K562 (cell line): ENCODE results near the gene WNK1. TPM values are rescaled to one million over a fixed set of nuclear protein-coding genes. Genes with fewer than 3 reads are reported as not detected.

Experiments used
- CHD2 ChIP-seq: IDR thresholded peaks from 2 replicates; pipeline ENCODE4 v1.6.1; 2011; ENCODE audit warnings: low read depth, low read length
- GMEB1 ChIP-seq: fragments of 250-450 bp; sonication (Bioruptor Pico); IDR thresholded peaks from 2 replicates; pipeline ENCODE4 v1.4.0; 2020; ENCODE audit warnings: mild to moderate bottlenecking
- HNRNPH1 ChIP-seq: fragments of 200-400 bp; formaldehyde crosslinking; optimal IDR thresholded peaks from 2 replicates; pipeline ENCODE3; 2017; ENCODE audit warnings: low read depth, mild to moderate bottlenecking, low read length, moderate library complexity
- IRF1 ChIP-seq: sonication (generic); formaldehyde crosslinking; IDR thresholded peaks from 2 replicates; pipeline ENCODE4 v1.8.0; 2022; ENCODE audit warnings: missing genetic modification reagents, mild to moderate bottlenecking, borderline replicate concordance
- KDM5B ChIP-seq: fragments of 200-600 bp; sonication (generic); IDR thresholded peaks from 2 replicates; pipeline ENCODE4 v1.6.1; 2012; ENCODE audit warnings: low read depth, mild to moderate bottlenecking, moderate library complexity, low read length, control low read depth, inconsistent platforms; ENCODE audit not compliant: insufficient replicate concordance
- MAX ChIP-seq: sonication (generic); formaldehyde crosslinking; IDR thresholded peaks from 2 replicates; pipeline ENCODE4 v1.9.0; 2022; ENCODE audit warnings: mild to moderate bottlenecking, missing genetic modification reagents
- MTA1 ChIP-seq: fragments of 450-650 bp; IDR thresholded peaks from 2 replicates; pipeline ENCODE4 v1.6.1; 2017; ENCODE audit warnings: borderline replicate concordance
- MXI1 ChIP-seq: IDR thresholded peaks from 2 replicates; pipeline ENCODE4 v1.6.1; 2011; ENCODE audit warnings: low read depth, mild to moderate bottlenecking, improper control_type of control experiment, low read length
- MYC ChIP-seq, 2 experiments: fragments of 250-450 bp in 1 of 2; sonication (Bioruptor Pico) in 1 of 2; IDR thresholded peaks; 2 replicates each; pipeline versions ENCODE4 v1.5.1 to v1.6.1; 2012 to 2021; ENCODE audit warnings: low read depth in 2 of 2, borderline replicate concordance in 1 of 2, improper control_type of control experiment in 1 of 2, low read length in 1 of 2, mild to moderate bottlenecking in 1 of 2, moderate library complexity in 1 of 2
- NFXL1 ChIP-seq: fragments of 450-650 bp; formaldehyde crosslinking; IDR thresholded peaks from 2 replicates; pipeline ENCODE4 v1.4.0; 2021; ENCODE audit warnings: mild to moderate bottlenecking
- NR2C1 ChIP-seq, 2 experiments: fragments of 450-650 bp; IDR thresholded peaks; 2 replicates each; pipeline ENCODE4 v1.6.1; 2017; ENCODE audit warnings: mild to moderate bottlenecking in 2 of 2, antibody characterized with exemption in 1 of 2, inconsistent platforms in 1 of 2, missing compliant biosample characterization in 1 of 2, missing genetic modification characterization in 1 of 2
- NR2C2 ChIP-seq, 2 experiments: fragments of 200-800 bp in 1 of 2; sonication (Bioruptor generic) in 1 of 2; sonication (generic) in 1 of 2; formaldehyde crosslinking in 1 of 2; IDR thresholded peaks; 2 replicates each; pipeline versions ENCODE4 v1.6.1 to v1.8.0; 2016 to 2022; ENCODE audit warnings: mild to moderate bottlenecking in 1 of 2, missing compliant biosample characterization in 1 of 2, missing genetic modification characterization in 1 of 2, missing genetic modification reagents in 1 of 2
- RB1 ChIP-seq: fragments of 450-650 bp; IDR thresholded peaks from 2 replicates; pipeline ENCODE4 v1.6.1; 2017; ENCODE audit warnings: low read depth, mild to moderate bottlenecking
- RBM25 ChIP-seq: fragments of 200-400 bp; formaldehyde crosslinking; IDR thresholded peaks from 2 replicates; pipeline ENCODE4 v1.6.1; 2018; ENCODE audit warnings: low read length, low read depth, moderate library complexity; ENCODE audit not compliant: severe bottlenecking
- ZFPM2 ChIP-seq: fragments of 250-450 bp; sonication (Bioruptor Pico); IDR thresholded peaks from 2 replicates; pipeline ENCODE4 v1.5.1; 2022; ENCODE audit warnings: mild to moderate bottlenecking
- ZKSCAN1 ChIP-seq: fragments of 150-350 bp; IDR thresholded peaks from 2 replicates; pipeline ENCODE4 v1.6.1; 2016; ENCODE audit warnings: low read depth, low read length
- ZNF609 ChIP-seq: sonication (generic); formaldehyde crosslinking; IDR thresholded peaks from 2 replicates; pipeline ENCODE4 v1.8.1; 2023; ENCODE audit warnings: missing genetic modification reagents, mild to moderate bottlenecking, borderline replicate concordance
- polyA plus RNA-seq, 8 experiments: library from polyadenylated mRNA; depleted of rRNA in 4 of 8; stranded (reverse) in 5 of 8; unstranded in 3 of 8; fragments of >200 nt; fragmentation: Nextera tagmentation in 2 of 8; fragmentation: Illumina TruSeq in 1 of 8; extraction: Ambion mirVana in 2 of 8; extraction: Trizol in 1 of 8; gene quantifications; 2 replicates each; pipeline versions ENCODE4 v1.2.1 to v1.2.3, GENCODE V29; 2011 to 2014; ENCODE audit warnings: inconsistent platforms in 1 of 8, missing spikeins in 1 of 8
- total RNA-seq, 7 experiments: library from RNA; depleted of rRNA in 6 of 7; stranded (reverse); fragments of >200 nt in 6 of 7; fragmentation: Illumina TruSeq in 2 of 7; extraction: Trizol in 2 of 7; gene quantifications; 2 replicates each; pipeline versions ENCODE4 v1.2.1 to v1.2.3, GENCODE V29; 2011 to 2021; ENCODE audit warnings: low replicate concordance in 1 of 7

WNK1 gene
- total and polyA plus RNA-seq, 9 of the 15 experiments (the other 6 are each of a cell fraction or from before 2014, with no cell fraction given): 4.3 to 73.9 (median 31.0) TPM

- TF ChIP-seq NR2C2 (CRISPR knock-in tag; IDR thresholded peaks at IDR 0.05): no peak
- TF ChIP-seq NR2C2 (tag; IDR thresholded peaks at IDR 0.05): peak; percentile 54
- 0 out of 2 replicates have a peak, but pooled peaks have one; percentile 7 for TF ChIP-seq CHD2
- no peak for TF ChIP-seq RBM25
- TF ChIP-seq MXI1: no peak
- no peak; the same call in 1 of the 2 replicates for TF ChIP-seq MAX (CRISPR knock-in tag)
- peak; percentile 71 for TF ChIP-seq KDM5B
- peak; percentile 53; the same call in 1 of the 2 replicates for TF ChIP-seq RB1
- TF ChIP-seq NFXL1: no peak
- TF ChIP-seq MYC (IDR thresholded peaks at IDR 0.05; ENCODE audit: low read depth, low read length): no peak
- TF ChIP-seq MYC (CRISPR knock-in tag; IDR thresholded peaks at IDR 0.05; ENCODE audit: borderline replicate concordance, low read depth): no peak
- TF ChIP-seq MTA1: peak; percentile 35; the same call in 1 of the 2 replicates
- TF ChIP-seq NR2C1 (IDR thresholded peaks at IDR 0.05): no peak
- 0 out of 2 replicates have a peak, but pooled peaks have one; percentile 34 for TF ChIP-seq NR2C1 (tag; IDR thresholded peaks at IDR 0.05)
- 0 out of 2 replicates have a peak, but pooled peaks have one; percentile 9 for TF ChIP-seq GMEB1 (CRISPR knock-in tag)
- no peak for TF ChIP-seq ZKSCAN1
- no peak for TF ChIP-seq IRF1 (CRISPR knock-in tag)
- no peak for TF ChIP-seq ZNF609 (CRISPR knock-in tag)
- TF ChIP-seq ZFPM2 (CRISPR knock-in tag): no peak
- TF ChIP-seq HNRNPH1: no peak
These were observed at the start of gene WNK1 (continued) for GRCh38 chr12:751999-752694.
